GM21528 (cell line): Measurements from ENCODE around the gene SLC24A3.
A peak's percentile ranks its signal among the peaks of the same experiment; 100 is the strongest.
"Not testable (repeated sequence)": the region's sequence is repeated elsewhere in the genome, so short reads cannot be mapped to it uniquely, and the experiment has no call there.

Experiments used
- ATAC-seq: cut with Tn5 transposase; IDR thresholded peaks from one replicate; pipeline ENCODE4 v1.9.1; 2021; ENCODE audit warnings: mild to moderate bottlenecking, moderate library complexity; ENCODE audit not compliant: unreplicated experiment, low FRiP score

Gene SLC24A3

DNA sequence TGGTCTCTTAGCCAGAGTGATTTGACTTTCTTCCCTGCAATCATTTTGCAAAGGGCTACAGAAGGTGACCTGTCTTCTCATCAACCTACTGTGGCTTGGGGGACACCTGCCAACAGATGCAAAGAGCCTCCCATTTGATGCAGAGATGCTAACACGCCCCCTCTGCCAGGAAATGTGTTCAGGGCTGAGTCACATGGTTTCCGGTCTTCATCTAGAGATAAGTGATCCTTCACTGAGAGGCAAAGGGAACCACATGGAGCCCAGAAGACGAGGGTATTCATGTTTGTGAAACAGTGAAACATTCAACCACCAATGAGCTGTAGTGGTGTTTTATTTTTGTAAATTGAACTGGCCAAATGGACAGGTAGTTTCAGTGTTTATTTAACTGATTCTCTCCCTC lies 436.6 kb downstream of the SLC24A3 start:
- ATAC-seq, result no peak

DNA sequence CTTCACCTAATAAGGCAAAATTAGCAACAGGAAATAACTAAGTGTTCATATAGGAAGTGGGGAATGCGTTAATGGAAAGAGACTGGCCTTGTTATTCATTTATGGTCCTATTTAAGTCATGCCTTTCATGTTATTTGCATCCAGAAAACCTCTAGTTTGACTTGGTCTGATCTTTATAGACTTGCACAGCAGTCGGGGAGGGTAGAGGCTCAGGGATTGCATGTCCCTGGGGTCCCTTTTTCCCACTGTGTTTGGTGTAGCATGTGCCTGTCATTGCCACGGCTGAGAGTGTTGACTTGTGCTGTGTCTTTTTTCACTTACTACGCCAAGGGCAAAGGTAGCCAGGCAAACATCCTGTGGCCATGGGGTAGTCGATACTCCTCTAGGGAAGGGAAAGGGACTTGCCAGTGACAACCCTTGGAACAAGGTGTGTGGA lies 440.2 kb downstream of the SLC24A3 start:
- ATAC-seq, result peak; percentile 61

DNA sequence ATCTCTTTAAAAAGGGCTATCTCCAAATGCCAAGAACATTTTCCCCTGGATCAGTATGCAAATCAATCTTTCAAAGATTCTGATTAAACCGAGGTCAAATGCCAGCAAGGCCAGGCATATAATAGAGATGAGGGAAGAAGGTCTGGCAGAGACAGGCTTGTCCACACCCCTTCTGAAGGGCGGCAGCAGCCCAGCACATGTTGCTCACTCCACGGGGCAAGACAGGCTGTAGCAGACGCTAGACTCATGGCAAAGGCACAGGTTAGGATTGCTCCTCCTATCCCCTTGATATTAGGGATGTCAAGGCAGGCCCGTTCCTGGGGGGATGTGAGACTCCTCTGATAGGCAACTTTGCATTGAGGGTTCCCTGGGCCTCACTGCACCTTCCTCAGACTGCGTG lies 440.9 kb downstream of the SLC24A3 start:
- no peak for ATAC-seq

DNA sequence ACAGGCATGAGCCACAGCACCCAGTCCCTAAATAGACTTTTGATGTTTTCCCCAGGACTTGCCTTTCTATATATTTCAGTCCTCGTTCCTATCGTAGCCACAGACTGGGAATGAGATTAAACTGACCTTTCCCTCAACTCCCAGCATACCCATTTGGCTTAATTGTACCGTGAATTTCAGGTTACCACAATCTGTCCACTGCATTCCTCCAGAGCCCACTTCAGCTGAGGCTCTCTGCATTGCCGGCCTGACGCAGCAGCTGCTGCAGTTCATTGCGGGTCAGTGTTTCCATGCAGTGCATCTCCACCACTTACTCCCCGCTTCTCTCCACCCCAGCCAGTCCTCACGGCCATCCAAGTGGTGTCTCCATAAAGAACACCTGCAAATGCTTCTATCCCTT lies 442.5 kb downstream of the SLC24A3 start:
- ATAC-seq, result no peak

DNA sequence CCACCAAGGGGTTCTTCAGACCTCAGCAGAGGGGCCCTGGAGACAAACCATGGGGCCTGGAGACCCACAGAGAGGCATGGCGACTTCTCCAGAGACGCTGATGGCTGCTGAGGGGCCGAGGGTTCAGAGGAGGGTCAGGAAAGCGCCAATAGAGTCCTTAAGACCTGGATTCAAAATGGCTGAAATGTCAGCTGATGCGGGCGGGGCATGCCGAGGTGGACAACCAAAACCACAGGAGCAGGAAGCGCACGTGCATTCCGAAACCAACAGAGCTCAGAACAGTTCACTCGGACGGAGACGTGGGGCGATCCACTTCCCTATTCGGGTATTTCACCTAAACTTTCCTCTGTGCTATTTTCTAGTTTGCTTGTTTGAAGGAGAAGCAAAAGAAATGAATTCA lies 445.7 kb downstream of the SLC24A3 start:
- ATAC-seq, result peak; percentile 85

DNA sequence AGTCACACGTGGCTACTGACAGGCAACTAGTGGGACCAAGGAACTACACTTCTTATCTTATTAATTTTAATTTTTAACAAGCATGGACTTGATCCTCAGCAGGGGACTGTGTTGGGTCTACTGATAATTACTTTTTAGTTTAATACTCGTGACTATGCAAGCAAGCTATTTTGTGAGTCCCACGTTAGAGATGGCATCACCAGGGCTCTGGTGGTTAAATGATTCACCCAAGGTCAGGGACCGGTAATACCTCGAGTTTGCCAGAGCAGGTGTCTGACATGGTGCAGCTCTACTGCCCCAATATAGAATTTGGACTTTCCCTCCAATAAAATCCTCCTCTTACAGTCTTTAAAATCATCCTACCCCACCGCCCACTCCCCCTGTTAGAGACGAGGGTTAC lies 447.0 kb downstream of the SLC24A3 start:
- no peak for ATAC-seq

DNA sequence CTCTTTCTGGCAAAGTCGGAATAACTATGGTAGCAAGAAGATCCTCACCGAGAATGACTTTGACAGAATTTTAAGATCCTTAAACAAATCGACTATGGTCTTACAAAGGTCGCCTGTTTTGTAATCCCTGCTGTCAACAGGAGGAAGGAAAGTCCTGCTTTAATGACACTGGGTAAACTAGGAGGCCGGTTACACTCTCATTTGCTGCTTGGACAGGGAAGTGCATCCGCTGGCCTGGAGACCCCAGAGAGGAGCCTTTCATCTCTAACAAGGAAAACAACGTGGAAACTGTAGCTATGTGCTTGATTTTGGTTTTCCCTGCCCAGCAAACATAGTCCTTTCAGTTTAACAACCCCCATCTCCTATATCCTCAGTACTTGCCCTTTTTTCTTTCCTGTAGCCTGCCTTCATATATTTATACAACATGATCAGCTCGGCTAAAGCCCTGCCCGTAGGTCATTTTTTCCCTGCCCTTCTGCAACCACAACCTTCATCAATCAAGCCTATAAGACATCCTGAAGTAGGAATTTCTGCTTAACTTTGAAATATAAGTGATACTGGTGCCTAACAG lies 448.5 kb downstream of the SLC24A3 start:
- no peak for ATAC-seq

DNA sequence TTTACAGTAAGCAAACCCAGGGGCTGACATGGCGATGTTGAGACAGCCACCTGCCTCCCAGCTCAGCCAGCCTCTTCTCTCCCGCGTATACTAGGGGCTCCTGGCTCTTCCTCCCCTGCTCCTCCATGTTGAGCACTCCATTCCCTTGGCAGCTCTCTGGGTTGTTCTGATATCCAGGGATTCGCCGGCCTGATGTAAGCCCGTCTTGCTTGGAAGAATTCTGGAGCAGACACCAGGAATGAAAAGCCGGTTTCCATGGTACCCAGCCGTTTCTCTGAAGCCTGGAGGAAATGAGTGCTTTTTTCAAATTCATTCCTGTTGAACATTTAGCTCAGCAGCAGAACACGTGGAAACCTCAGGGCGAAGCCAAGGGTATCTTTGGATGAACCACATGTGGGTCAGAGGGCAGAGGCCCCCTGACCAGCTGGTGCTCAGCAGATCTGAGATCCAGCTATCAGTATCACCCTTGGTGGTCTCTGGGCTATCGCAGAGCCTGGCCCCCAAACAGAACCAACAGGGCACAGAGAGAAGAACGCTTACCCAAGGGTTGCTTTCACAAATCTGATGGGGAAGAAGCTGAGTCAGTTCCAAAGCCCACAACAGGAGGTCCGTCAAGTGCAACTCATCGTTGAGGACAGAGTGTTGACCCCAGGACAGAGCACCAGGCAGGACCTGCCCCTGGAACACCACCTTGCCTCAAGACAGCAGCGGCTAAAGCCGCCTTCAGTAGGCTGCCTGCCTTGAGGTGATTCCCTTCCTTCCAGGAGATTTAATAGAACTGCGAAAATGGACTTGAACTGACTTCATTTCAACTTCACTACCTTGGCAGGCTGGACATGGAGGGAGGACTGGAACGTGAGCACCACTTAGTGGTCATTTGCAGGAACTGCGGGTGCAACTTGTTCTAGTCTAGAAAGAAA lies 449.5 kb downstream of the SLC24A3 start:
- ATAC-seq, result peak; percentile 42

DNA sequence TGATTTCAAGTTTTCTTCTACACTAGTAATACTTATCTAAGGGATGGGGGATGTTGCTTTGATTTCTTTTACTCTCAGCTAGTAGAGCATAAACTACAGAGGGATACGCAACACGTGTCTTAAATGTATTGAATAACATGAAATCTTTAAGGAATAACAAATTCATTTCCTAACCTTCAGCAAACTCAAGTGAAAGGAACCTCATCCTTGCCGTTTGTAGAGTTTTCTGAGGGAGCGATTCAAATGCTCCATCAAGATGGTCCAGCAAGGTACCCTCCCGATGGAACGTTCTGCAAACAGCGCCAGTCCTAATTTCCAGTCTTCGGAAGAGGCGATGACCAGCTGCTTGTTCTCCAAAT lies 450.2 kb downstream of the SLC24A3 start:
- ATAC-seq, result no peak

DNA sequence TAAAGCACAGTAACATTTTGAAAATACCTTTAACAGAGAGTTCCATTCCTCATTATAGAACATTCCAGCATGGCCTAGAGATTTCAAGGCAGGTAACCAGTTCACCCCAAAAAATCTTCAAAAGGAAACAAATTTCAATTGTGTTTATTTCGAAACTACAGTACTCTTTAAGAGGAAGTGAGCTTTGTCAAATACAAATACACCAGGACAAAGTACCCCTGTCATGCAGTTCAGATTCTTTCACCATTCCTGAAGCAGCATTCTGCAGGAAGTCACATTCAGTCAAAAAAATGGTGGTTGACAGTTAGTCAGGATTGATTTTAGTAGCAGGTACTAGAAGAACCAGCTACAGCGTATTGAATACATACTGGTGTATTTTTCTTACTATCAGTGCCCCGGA lies 456.0 kb downstream of the SLC24A3 start:
- ATAC-seq, result no peak

DNA sequence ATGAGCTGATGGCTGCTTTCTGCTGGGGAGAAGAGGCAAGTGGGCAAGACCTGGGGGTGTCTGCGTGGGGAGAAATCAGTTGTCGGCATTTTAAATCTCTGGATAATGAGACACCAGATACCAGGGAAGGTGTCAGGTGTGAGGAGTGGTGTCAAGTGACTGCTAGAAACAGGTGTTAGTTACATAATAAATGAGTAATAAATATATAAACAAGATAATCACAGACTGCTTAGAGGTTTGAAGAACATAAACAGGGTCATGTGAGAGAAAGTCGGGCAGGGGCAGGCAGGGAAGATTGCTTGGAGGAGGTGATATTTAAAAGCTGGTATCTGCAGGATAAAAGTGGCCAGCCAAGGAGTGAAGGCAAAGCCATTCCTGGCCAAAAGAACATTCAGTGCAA lies 458.4 kb downstream of the SLC24A3 start:
- no peak for ATAC-seq

DNA sequence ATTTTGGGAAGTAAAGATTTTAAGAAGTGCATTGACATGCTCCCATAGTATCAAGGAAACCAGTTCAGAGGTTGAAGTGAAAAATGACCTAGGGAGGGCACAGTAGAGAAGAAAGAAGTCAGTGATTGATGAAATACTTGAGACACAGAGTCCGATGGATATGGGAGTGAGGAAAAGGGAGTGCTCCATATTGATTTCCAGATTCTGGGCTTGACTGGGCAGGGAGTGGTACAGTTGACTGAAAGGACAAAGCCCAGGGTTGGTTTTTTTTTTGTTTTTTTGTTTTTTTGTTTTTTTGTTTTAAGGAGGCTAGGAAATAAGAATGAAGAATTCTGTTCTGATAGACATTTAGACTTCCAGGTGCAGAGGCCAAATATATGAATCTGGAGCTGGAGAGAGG lies 458.9 kb downstream of the SLC24A3 start:
- ATAC-seq, result no peak

DNA sequence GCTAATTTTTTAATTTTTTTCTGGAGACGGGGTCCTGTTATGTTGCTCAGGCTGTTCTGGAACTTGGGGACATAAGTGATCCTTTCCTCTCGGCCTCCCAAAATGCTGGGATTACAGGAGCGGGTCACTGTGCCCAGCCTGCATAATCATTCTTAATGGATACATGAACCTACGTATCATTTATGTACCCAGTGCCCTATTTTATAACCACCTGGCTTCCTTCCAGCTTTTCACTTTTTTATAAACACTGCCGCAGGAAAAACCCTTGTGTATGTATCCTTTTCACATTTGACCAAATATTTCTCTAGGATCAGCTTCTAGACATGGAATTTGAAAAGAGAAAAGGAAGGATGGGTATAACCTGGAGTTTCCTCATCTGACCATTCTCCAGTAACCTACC lies 460.1 kb downstream of the SLC24A3 start:
- ATAC-seq, result no peak

DNA sequence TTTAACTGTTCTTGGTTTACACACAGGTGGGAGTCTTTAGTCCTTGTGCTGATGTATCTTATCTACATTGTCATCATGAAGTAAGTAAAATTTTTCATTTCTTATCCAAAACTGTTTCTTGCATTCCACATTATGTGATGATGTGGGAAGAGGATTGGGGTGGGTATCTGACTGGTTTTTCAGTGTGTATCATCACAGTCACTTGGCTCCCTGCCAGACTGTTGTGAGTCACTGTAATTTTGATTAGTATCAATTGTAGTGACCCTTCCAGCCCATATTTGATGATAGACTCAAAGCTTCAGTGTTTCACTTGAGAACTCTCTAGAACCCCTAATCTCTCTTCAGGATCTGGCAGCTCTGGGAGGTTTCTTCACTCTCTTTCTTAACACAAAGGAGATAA lies 461.1 kb downstream of the SLC24A3 start:
- no peak for ATAC-seq

DNA sequence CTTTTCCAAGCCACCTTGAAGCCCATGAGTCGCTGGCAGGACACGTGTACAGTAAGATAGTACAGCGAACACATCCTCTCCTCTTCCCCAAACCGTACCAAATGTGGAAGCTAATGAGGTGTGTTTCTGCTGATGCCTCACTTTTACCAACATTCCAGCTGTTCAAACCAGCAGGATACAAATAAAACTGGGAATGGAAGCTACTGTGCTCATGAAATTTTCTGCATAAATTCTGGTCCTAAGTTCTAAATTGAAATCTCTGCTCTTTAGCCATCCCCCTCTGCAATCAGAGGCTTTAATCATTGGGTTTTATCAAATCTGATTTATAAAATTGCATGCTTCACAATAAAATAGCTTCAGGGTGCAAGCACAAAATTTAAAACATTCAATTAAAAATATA lies 463.8 kb downstream of the SLC24A3 start:
- ATAC-seq, result no peak

DNA sequence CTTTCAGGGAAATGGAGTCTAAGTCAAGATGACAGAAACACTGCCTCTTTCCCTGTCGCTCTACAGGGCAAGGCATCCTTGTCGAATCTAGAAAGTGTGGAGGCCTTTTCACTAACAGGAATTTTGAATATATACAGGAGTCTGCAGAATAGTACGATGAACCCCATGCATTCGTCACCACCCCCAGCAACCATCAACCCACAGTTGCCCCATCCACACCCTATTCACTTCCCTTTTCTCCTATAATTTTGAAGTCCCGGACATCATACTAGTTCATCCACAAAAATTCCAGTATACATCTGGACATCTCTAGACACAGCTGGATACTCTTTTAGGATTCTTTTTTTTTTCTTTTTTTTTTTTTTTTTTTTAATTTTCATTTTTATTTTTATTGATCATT lies 464.9 kb downstream of the SLC24A3 start:
- ATAC-seq, result no peak

DNA sequence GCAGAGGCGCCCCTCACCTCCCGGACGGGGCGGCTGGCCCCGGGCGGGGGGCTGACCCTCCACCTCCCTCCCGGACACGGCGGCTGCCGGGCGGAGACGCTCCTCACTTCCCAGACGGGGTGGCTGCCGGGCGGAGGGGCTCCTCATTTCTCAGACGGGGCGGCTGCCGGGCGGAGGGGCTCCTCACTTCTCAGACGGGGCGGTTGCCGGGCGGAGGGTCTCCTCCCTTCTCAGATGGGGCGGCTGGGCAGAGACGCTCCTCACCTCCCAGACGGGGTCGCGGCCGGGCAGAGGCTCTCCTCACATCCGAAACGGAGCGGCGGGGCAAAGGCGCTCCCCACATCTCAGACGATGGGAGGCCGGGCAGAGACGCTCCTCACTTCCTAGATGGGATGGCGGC lies 466.1 kb downstream of the SLC24A3 start:
- ATAC-seq, result not testable (repeated sequence)

DNA sequence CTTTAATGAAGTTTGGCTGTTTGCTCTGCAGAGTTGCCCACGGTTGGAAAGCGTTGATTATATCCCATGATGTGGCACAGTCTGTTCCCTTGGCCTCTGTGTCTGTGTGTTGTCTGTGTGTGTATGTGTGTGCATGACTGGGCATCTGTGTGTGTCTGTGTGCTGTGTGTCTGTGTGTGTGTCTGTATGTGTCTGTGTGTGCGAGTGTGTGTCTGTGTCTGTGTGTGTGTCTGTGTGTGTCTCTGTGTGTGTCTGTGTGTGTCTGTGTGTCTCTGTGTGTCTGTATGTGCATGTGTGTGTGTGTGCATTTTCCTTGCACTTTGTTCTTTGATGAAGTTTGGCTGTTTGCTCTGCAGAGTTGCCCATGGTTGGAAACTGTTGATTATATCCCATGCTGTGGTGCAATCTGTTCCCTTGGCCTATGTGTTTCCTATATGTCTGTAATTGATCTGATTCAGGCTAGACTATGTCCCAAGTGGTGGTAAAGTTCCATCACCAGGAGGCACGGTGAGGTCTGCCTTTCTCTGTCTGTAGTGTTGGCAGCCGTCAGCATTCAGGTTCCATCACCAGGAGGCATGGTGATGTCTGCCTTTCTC lies 467.6 kb downstream of the SLC24A3 start:
- no peak for ATAC-seq

DNA sequence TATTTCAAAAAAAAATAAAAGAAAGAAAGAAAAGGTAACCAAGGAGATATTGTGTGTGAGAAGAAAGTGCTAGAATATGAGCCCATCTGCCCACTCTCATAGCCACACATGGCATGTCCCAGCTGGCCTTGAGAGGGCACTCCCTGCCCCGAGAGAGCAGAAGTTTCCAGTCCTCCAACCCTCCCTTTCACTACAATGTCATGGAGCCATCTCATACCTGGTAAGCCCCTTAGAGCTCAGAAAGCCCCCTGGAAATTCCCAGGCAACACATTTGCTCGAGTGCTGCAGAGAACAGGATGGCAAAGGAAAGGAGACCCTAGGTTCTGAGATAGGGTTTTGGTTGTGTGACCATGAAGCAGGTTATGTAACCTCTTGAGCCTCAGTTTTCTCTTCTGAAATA lies 469.8 kb downstream of the SLC24A3 start:
- no peak for ATAC-seq

DNA sequence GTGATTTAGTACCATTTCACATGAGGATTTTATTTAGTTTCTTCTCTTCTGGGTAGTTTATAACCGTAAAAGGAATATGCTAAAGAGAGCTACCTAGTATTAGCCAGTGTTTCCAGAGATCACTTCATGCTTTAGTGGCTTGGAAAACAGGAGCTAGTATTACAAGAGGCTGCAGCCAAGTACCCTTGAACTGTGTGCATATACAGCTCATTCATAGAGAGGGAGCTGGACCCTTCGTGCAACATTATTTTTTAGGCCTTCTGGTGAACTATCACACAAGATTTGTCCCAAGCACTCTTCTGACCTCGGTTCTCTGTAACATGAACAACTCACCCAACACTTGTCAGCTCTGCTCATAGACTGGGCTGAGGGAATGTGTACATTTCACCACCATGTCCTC lies 470.7 kb downstream of the SLC24A3 start:
- no peak for ATAC-seq

DNA sequence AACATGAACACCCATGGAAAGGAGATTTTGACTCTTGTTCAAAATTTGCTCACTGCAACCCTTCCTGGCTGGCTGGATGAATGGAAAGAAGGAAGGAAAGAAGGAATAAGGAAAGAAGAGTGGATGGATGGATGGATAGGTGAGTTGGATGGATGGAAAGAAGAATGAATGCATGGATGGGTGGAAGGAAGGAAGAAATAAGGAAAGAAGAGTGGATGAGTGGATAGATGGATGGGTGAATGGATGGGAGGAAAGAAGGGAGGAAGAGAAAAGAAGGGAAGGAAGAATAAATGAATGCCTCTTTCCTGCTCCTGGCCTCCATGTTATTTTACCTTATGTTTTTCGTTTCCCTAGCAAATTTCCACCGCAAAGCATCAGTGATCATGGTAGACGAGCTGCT lies 471.4 kb downstream of the SLC24A3 start:
- ATAC-seq, result no peak
